ENCODE data around the gene EDAR.

GRCh38 chr2:109013051-109013450 lies 24.0 kb upstream of the EDAR start:
- TF ChIP-seq HDGF (IDR thresholded peaks at IDR 0.05; ENCODE audit: borderline replicate concordance) (no peak), FOXM1 (IDR thresholded peaks at IDR 0.05; ENCODE audit: borderline replicate concordance) (no peak), SUZ12 (IDR thresholded peaks at IDR 0.05) (no peak)
